Activated T-cell treated with anti-CD3 and anti-CD28 coated beads, Interleukin-2, amount 50 U/mL, for 48 hours (primary cell): Measurements from ENCODE around the gene LDLRAP1.

Experiments used
- DNase-seq, 2 experiments: peaks; one replicate each; pipeline ENCODE4 v3.0.0-alpha.2; 2020

LDLRAP1 gene

DNA sequence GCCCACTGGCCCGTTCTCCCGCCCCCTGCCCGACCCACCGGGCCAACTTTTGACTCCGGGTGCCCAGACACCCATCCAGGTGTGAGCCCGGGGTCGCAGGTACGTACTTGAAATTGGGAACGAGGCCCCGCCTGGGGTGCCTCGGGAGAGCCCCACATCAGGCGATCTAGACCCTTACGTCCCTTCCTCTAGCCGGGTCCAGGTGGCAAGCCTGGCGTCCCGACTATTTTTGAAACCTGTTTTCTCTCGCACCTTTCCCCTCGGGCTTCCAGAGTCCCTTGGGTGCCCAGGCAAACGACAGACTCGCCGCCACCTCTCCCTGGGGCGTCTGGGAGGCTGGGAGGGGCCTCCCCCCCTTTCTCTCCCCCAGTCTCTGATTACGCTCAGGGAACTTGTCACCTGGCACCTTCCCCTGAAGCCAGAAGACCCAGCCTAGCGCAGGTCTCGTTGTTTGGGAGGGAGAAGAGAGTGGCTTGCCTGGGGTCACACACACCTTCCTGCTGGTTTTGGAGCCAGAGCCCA, 898 bp downstream of the LDLRAP1 start:
- peak; percentile 42 to 43 for DNase-seq

GRCh38 chr1:25544819-25545218, 1.4 kb downstream of the LDLRAP1 start:
- no peak for DNase-seq

GRCh38 chr1:25545767-25546166, 2.4 kb downstream of the LDLRAP1 start:
- DNase-seq: no peak

GRCh38 chr1:25546193-25546592, 2.8 kb downstream of the LDLRAP1 start:
- no peak for DNase-seq

- no peak for DNase-seq
Observed at GRCh38 chr1:25548601-25549000, 5.2 kb downstream of the LDLRAP1 start.

DNA sequence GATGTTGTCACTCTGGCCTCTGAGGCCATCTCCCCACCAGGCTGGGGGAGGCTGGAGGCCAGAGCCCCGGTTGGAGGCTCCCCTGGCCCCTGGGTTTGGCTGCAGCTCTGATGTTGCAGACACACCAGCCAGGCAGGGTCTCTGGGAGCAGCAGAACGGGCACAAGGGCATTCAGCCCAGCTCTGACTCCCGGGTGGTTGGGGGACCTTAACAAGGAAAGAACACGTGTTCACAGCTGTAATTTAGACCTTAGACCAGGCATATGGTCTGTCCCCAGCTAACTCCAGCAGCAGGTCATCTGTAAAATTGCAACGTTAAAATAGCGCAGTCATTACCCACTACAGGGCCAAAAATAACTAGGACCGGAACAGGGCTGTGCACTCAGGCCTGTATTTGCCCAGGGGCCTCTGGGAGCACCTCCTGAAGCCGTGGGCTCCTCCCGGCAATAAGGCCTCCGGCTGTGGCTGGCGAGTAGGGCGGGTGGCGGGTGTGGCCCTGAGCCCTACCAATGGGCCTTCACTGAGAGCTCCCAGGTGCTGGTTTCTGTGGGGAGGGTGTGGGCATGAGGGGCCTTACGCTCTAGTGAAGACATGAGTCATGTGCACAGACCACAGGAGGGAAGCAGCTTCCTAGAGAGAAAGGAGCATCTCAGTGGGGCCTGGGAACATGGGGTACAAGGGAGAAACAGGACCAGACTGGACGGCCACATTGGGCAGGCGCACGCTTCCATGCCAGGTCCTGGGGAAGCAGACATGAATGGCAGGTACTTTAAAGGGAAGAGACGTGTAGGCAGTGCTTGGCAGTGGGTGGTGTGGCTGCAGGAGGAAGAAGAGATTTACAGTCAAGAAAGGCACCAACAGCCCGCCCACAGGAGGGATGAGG, 6.1 kb downstream of the LDLRAP1 start:
- peak; percentile 85 to 86 for DNase-seq

DNA sequence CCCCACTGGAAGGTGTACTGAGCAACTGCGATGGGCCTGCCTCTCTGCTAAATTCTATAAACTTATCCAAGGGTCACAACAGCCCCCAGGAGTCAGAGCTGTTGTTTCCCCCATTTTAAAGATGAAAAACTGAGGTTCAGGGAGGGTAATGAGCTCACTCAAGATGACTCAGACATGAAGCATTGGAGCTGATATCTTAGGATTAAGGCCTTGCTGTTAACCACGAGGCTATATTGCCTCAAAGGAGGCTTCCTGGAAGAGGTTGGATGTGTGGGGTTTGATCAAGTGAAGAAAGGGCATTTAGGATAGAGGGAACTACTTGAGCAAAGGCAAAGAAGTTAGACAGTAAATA, 6.7 kb downstream of the LDLRAP1 start:
- no peak for DNase-seq

DNA sequence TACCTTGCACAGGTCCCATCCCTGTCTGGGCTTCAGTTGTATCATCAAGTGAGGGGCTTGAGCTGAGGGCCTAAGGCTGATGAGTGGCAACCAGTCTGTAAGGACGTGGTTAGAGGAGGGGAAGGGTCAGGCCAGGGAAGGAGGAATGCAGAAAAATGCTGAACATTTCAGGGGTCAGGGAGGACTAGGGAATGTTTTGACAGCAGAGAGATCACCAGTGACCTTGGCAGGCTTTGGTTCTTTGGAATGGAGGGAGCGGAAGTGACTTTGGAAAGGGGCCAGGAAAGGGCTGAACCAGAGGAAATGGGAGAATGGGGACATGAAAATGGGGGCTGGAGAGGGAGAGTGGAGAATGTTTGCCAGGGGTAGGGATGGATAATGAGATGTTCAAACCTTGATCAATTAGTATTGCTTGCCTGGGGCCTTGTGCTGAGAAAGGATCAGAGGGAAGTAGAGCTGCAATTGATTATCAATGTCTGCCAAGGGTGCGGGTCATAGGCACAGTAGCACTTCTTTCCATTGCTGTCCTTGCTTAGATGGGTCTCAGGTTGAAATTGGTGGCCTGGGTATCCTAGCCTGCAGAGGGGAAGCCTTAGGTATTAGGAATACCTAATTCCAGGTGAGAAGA, 7.4 kb downstream of the LDLRAP1 start:
- DNase-seq: no peak

- no peak for DNase-seq
Observed at GRCh38 chr1:25553749-25554429, 10.5 kb downstream of the LDLRAP1 start.

GRCh38 chr1:25554430-25554780, 11.0 kb downstream of the LDLRAP1 start:
- no peak for DNase-seq

DNA sequence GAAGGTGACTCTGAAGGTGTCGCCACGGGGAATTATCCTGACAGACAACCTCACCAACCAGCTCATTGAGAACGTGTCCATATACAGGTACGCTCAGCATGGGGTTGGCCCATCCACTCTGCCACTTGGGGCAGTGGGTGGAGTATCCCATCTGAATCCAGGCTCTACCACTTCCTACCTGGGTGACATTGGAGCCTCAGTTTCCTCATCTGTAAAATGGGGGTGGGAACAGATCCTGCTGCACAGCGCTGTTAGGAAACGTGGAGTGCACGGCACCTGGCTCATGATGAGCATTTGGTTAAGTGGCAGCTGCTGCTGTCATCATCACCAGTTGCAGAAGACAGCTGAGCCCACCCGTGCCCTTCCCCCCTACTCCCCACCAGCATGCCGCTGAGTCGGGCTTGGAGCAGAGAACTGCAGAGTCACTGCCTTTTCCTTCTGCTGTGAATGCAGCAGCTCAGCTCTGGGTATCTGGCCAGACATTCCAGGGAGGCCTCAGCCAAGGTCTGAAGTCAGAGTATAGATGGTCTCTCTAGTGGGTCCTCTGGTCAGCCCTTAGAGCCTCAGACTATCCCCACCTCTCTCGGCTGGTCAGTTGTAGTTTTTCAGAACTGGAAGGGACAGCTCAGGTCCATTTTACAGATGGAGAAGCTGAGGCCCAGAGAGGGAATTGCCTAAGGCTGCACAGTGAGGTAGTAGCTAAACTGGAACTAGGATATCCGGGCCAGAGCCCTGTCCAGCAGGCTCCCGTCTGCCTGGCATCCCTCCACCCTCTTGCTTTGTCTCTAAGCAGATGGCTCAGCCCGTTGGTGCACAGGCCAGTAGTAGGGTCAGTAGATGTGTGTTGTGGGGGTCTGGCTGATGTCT, 11.7 kb downstream of the LDLRAP1 start:
- DNase-seq: no peak

DNA sequence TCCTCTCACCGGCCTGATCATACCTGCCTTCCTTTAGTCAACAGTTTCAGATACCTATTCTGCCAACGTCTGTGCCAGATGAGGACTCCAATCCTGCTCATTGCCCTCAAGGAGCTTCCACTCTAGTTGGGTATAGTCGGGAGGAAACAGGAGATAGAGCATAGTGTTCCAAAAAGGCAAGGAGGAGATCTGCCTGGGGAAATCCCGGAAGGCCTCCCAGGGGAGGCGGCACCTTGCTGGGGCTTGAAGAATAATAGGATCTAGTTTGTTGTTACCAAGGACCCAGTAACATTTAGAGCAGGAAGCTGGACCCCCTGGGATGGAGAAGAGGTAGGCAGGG, 12.3 kb downstream of the LDLRAP1 start:
- no peak for DNase-seq

GRCh38 chr1:25556132-25556670, 12.8 kb downstream of the LDLRAP1 start:
- DNase-seq: no peak

GRCh38 chr1:25556791-25557476, 13.5 kb downstream of the LDLRAP1 start:
- DNase-seq: no peak

DNA sequence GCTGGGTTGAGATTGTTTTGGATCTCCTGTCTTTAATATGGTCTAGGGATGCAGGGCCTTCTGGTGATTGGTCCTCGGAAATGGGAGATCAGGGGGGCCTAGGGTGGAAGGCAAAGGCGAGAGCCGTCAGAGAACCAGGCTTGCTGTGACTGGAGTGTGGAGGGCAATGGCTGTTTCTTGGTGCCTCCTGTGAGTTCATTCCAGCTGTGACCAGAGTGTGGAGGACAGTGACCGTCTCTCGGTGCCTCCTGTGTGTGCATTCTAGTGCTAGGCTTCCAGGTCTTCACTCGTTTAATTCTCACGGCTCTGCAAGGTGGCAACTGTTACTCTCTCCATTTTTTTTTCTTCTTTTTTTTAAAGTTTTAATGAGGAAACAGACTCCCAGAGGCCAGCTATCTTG, 14.1 kb downstream of the LDLRAP1 start:
- no peak for DNase-seq

DNA sequence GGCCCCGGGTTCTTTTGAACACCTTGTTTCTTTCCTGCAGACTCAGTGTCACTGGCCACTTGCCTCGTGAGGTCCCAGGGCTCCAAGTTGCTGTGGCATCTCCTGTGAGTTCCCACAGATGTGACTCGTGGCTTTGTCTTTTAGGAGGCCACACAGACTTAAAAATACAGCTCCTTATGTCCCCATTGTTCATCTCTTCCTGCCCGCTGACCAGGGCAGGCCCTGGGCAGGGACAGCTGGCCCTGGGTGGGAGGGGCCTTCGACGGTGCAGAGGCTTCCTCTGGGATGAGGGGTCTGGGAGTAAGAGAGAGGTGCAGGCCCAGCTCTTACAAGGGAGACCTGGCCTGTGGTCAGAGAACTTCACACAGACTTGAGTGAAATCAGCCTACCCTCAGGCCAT, 15.6 kb downstream of the LDLRAP1 start:
- DNase-seq: no peak

DNA sequence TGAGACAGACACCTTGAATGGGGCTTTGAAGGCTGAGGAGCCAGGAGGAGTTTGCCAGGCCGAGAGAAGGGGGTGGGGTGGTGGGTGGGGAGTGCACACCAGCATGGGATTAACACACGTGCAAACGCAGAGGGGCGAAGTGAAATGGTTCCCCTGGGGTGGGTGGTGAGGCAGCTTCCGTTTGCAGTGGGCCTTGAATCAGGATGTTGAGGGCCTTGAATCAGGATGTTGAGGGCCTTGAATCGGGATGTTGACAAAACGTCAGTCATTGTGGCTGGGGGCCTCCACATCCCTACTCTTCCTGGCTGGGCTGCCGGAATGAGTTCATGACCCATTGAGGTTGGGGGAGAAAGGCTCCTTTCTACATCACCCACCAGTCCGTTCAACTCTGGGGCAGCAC, 16.6 kb downstream of the LDLRAP1 start:
- DNase-seq: no peak

GRCh38 chr1:25560788-25561187, 17.4 kb downstream of the LDLRAP1 start:
- DNase-seq: no peak

- peak in 1 of 2 experiments; percentile 43 for DNase-seq
Observed at GRCh38 chr1:25561421-25562100, 18.2 kb downstream of the LDLRAP1 start.

GRCh38 chr1:25562101-25562927, 18.9 kb downstream of the LDLRAP1 start:
- DNase-seq: peak; percentile 67 to 73

GRCh38 chr1:25562928-25563283, 19.5 kb downstream of the LDLRAP1 start:
- no peak for DNase-seq
